Measurements from ENCODE around the gene PSMA7. TPM values are rescaled to one million over a fixed set of nuclear protein-coding genes. Genes with fewer than 3 reads are reported as not detected.
A peak's percentile ranks its signal among the peaks of the same experiment; 100 is the strongest.

The PSMA7 gene
- total RNA-seq, 1 donor from 2014 or later, result 289 TPM

DNA sequence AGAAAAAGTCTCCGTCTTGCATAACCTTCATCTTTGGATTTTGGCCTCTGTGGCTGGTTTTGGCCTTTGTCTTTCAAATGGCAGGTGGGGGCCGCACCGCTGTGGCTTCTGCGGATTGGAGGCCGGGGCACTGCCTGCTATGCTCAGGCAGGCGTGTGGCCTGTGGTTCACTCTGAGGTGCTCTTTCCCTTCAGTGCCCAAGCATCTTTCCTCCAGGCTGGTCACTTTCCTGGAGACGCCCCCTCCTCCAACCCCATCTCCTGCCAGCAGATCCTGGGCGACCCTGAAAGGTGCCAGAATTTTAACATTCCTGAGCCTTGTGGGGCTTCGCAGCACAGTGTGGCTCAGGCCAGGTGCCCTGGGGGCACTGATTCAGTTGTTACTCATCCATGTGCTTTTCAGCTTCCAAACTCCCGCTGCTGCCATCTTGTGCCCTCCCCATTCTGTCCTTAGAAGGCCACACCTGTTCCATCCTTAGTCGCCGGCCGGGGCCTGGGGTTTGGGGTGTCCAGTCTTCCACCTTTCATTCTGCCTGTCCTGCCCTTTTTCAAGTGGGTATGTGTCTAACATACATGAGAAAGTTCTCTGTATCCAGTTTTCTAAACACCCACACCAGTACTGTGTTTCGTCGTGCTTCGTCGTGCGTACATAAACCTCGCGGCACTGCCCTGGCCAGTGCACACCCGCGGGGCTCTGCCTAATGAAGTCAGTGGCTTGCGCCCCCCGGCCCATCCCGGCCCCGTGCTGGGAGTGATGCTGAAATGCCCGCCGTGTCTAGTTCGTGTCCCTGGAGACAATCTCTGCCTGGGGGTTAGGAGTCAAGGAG lies 12.4 kb upstream of the PSMA7 start:
- H3K27ac Mint-ChIP-seq (ENCODE audit: unreplicated experiment), result peak overlapping the region; percentile 22
- H3K9me3 Mint-ChIP-seq (ENCODE audit: unreplicated experiment), result peaks cover 19% of the 10 kb centered on the region
- DNase-seq, result no peak
- H3K4me1 Mint-ChIP-seq (ENCODE audit: low read depth, unreplicated experiment), result peaks cover 26% of the 10 kb centered on the region
- H3K4me3 Mint-ChIP-seq (ENCODE audit: unreplicated experiment), result peak overlapping the region; percentile 55
- H3K36me3 Mint-ChIP-seq (ENCODE audit: unreplicated experiment), result peaks cover 27% of the 10 kb centered on the region
- H3K27me3 Mint-ChIP-seq (ENCODE audit: unreplicated experiment), result peaks cover 2% of the 10 kb centered on the region
- TF ChIP-seq CTCF (IDR thresholded peaks at IDR 0.05; ENCODE audit: partially characterized antibody, unreplicated experiment), result no peak

DNA sequence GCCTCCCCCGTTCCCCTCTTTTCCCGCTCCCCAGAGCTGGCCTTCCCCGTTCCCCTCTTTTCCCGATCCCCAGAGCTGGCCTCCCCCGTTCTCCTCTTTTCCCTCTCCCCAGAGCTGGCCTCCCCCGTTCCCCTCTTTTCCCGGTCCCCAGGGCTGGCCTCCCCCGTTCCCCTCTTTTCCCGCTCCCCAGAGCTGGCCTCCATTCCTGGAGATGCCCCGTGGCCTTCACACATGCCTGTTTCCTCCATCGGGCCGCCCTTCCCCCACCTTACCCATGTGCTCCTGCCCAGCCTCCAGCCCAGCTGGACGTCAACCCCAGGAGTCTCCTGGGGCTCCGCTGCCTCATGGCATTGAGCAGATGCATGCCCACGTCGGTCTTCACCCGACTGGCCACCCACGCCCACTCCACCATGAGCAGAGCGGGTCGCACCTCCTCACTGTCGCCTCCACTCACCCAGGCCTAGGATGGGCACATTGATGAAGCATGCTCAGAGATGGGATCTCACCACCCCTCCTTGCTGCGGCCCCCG lies 8.7 kb upstream of the PSMA7 start:
- Mint-ChIP-seq H3K27ac (ENCODE audit: unreplicated experiment) (no peak overlapping the region), H3K36me3 (ENCODE audit: unreplicated experiment) (peaks cover 27% of the 10 kb centered on the region), H3K9me3 (ENCODE audit: unreplicated experiment) (peaks cover 19% of the 10 kb centered on the region), H3K27me3 (ENCODE audit: unreplicated experiment) (peaks cover 4% of the 10 kb centered on the region), H3K4me1 (ENCODE audit: low read depth, unreplicated experiment) (peaks cover 29% of the 10 kb centered on the region), H3K4me3 (ENCODE audit: unreplicated experiment) (no peak overlapping the region)
- no peak for DNase-seq
- no peak for TF ChIP-seq CTCF (IDR thresholded peaks at IDR 0.05; ENCODE audit: partially characterized antibody, unreplicated experiment)

GRCh38 chr20:62151225-62151624 lies 8.0 kb upstream of the PSMA7 start:
- Mint-ChIP-seq H3K9me3 (ENCODE audit: unreplicated experiment) (peaks cover 19% of the 10 kb centered on the region), H3K36me3 (ENCODE audit: unreplicated experiment) (peaks cover 27% of the 10 kb centered on the region), H3K27me3 (ENCODE audit: unreplicated experiment) (peaks cover 4% of the 10 kb centered on the region), H3K4me3 (ENCODE audit: unreplicated experiment) (no peak overlapping the region), H3K27ac (ENCODE audit: unreplicated experiment) (no peak overlapping the region), H3K4me1 (ENCODE audit: low read depth, unreplicated experiment) (peaks cover 28% of the 10 kb centered on the region)
- DNase-seq, result no peak
- no peak for TF ChIP-seq CTCF (IDR thresholded peaks at IDR 0.05; ENCODE audit: partially characterized antibody, unreplicated experiment)

GRCh38 chr20:62150310-62150575 lies 7.0 kb upstream of the PSMA7 start:
- Mint-ChIP-seq H3K4me1 (ENCODE audit: low read depth, unreplicated experiment) (peaks cover 21% of the 10 kb centered on the region), H3K27ac (ENCODE audit: unreplicated experiment) (peak overlapping the region; percentile 43), H3K4me3 (ENCODE audit: unreplicated experiment) (peak overlapping the region; percentile 34), H3K36me3 (ENCODE audit: unreplicated experiment) (peaks cover 27% of the 10 kb centered on the region), H3K27me3 (ENCODE audit: unreplicated experiment) (peaks cover 7% of the 10 kb centered on the region), H3K9me3 (ENCODE audit: unreplicated experiment) (peaks cover 23% of the 10 kb centered on the region)
- no peak for DNase-seq
- no peak for TF ChIP-seq CTCF (IDR thresholded peaks at IDR 0.05; ENCODE audit: partially characterized antibody, unreplicated experiment)
